ENCODE results near the gene GOLGA2.

- TF ChIP-seq EZH2 (IDR thresholded peaks at IDR 0.05; ENCODE audit: low read depth) (no peak), CTCF (conservative IDR thresholded peaks at IDR 0.05) (no peak)
These were observed 25.6 kb downstream of the GOLGA2 start for GRCh38 chr9:128249908-128250838.

Data from PC-9 (cell line).